ENCODE measurements around the gene GPX6.
A peak's percentile ranks its signal among the peaks of the same experiment; 100 is the strongest.

The GPX6 gene

DNA sequence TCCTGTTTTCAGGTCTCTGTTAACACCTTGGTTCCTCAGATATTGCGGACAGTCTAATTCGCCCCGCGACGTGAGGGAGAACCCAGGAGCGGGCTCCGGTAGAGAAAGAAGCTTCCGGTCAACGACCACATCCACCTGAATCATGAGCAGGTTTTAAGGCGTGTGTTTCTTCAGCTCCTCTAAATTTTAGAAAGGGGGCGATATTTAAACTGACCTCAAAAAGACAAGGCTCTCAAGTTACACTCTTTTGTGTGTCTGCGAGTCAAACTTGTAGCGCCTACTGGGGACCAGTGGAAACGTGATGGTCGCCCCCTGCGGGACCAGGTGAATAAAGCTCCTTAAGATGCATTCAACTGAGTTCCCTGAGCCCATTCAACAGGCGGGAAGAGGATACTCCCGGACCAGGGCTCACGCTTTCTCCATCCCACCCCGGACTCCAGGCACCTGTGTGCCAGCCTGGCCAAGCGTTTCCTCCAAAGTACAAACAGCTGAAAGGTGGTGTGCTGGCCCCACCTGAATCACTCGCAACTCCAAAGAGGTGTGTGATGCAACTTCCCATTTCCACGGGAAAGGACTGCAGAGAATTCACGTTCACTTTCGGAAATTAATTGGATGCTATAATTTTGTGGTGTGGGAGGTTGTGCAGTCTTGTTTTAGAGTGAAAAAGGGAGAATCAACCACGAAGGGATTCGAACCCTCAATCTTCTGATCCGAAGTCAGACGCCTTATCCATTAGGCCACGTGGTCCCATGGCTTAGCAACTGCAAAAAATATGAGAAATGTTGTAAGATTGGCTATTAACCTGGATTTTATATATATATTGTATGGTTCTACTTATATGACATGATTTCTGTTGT is 27.1 kb upstream of the GPX6 start:
- ATAC-seq (ENCODE audit: insufficient read depth, low read depth) (no peak; the same call in 2 of the 3 replicates), DNase-seq (peak; percentile 13)
- no peak overlapping the region for H3K4me2 ChIP-seq (ENCODE audit: insufficient read depth, low read length)
- no peaks in the 10 kb centered on the region for H3K9me3 ChIP-seq (ENCODE audit: insufficient read depth, low read length, severe bottlenecking)
- no peak overlapping the region; the same call in 1 of the 2 replicates for H2AFZ ChIP-seq (ENCODE audit: low read depth, low read length)
- no peaks in the 10 kb centered on the region for H3K4me1 ChIP-seq (ENCODE audit: insufficient read depth, low read length)
- H4K20me1 ChIP-seq (ENCODE audit: insufficient read depth, low read length): no peaks in the 10 kb centered on the region
- no peak overlapping the region for H3K27ac ChIP-seq (ENCODE audit: low read length)
- TF ChIP-seq EZH2 (IDR thresholded peaks at IDR 0.05; ENCODE audit: borderline replicate concordance, low read depth, low read length, severe bottlenecking): no peak
- TF ChIP-seq CTCF (IDR thresholded peaks at IDR 0.05; ENCODE audit: borderline replicate concordance, extremely low read depth, low read length, poor library complexity, severe bottlenecking): peak; percentile 28
- no peak overlapping the region for H3K4me3 ChIP-seq (ENCODE audit: low read depth in 1 of 2, low read length in 2 of 2)
- H3K79me2 ChIP-seq (ENCODE audit: insufficient read depth, low read length): no peaks in the 10 kb centered on the region
- no peaks in the 10 kb centered on the region for H3K36me3 ChIP-seq (ENCODE audit: insufficient read depth, low read length)
- peaks cover 3% of the 10 kb centered on the region for H3K27me3 ChIP-seq (ENCODE audit: insufficient read depth, low read length, poor library complexity)
- no peak overlapping the region for H3K9ac ChIP-seq (ENCODE audit: low read depth, low read length)

DNA sequence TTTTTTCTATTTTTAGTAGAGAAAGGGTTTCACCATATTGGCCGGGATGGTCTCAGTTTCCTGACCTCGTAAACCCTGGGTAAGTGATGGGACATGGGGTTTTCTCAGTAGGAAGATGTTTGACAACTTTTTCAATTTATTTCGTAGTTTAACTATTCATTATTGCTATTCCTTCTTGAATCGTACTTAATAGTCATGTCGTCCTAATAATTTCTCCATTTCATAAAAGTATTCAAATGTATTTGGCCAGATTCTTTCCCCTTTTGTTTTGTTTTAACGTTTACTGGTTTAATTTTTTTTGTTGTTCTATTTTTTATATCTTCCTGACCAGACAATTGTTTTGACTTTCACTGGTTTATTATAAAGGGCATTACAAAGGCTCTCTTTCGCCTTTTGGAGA is 26.4 kb upstream of the GPX6 start:
- TF ChIP-seq CTCF (IDR thresholded peaks at IDR 0.05; ENCODE audit: borderline replicate concordance, extremely low read depth, low read length, poor library complexity, severe bottlenecking): no peak
- no peak for TF ChIP-seq EZH2 (IDR thresholded peaks at IDR 0.05; ENCODE audit: borderline replicate concordance, low read depth, low read length, severe bottlenecking)
- Histone ChIP-seq H4K20me1 (ENCODE audit: insufficient read depth, low read length) (no peaks in the 10 kb centered on the region), H3K36me3 (ENCODE audit: insufficient read depth, low read length) (no peaks in the 10 kb centered on the region), H3K9me3 (ENCODE audit: insufficient read depth, low read length, severe bottlenecking) (no peaks in the 10 kb centered on the region), H3K4me2 (ENCODE audit: insufficient read depth, low read length) (no peak overlapping the region), H2AFZ (ENCODE audit: low read depth, low read length) (no peak overlapping the region), H3K4me1 (ENCODE audit: insufficient read depth, low read length) (no peaks in the 10 kb centered on the region), H3K27me3 (ENCODE audit: insufficient read depth, low read length, poor library complexity) (peaks cover 3% of the 10 kb centered on the region), H3K79me2 (ENCODE audit: insufficient read depth, low read length) (no peaks in the 10 kb centered on the region), H3K9ac (ENCODE audit: low read depth, low read length) (no peak overlapping the region), H3K4me3 (ENCODE audit: low read depth in 1 of 2, low read length in 2 of 2) (no peak overlapping the region), H3K27ac (ENCODE audit: low read length) (no peak overlapping the region)
- no peak for DNase-seq
- ATAC-seq (ENCODE audit: insufficient read depth, low read depth): no peak

DNA sequence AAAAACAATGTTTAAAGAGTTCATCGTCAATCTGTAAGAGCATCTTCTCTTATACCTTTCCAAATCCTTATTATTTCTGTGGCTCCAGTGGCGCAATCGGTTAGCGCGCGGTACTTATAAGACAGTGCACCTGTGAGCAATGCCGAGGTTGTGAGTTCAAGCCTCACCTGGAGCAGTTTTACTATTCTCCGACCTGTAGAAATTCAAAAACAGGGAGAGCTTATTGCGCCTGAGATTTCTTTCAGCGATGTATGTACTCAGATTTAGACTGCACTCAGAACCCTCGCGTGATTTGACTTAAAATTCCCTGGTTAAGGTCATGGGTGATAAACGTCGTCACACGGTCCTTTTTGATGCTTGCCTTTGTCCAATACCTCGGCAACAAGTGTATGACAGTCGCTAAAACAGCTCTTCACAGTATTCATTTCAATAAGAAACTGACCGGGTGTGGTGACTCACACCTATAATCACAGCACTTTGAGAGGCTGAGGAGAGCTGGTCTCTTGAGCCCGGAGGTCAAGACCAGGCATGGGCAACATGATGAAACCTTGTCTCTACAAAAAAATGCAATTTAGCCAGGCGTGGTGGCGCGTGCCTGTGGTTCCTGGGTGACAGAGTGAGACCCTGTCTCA is 22.0 kb upstream of the GPX6 start:
- no peak for DNase-seq
- no peak for TF ChIP-seq EZH2 (IDR thresholded peaks at IDR 0.05; ENCODE audit: borderline replicate concordance, low read depth, low read length, severe bottlenecking)
- no peak for TF ChIP-seq CTCF (IDR thresholded peaks at IDR 0.05; ENCODE audit: borderline replicate concordance, extremely low read depth, low read length, poor library complexity, severe bottlenecking)
- H3K4me3 ChIP-seq (ENCODE audit: low read depth in 1 of 2, low read length in 2 of 2): no peak overlapping the region

More for the DNA sequence above, 22.0 kb upstream of the GPX6 start:
- Histone ChIP-seq H3K27ac (ENCODE audit: low read length) (no peak overlapping the region), H2AFZ (ENCODE audit: low read depth, low read length) (no peak overlapping the region), H3K27me3 (ENCODE audit: insufficient read depth, low read length, poor library complexity) (no peaks in the 10 kb centered on the region), H3K9me3 (ENCODE audit: insufficient read depth, low read length, severe bottlenecking) (no peaks in the 10 kb centered on the region), H3K4me2 (ENCODE audit: insufficient read depth, low read length) (no peak overlapping the region), H4K20me1 (ENCODE audit: insufficient read depth, low read length) (no peaks in the 10 kb centered on the region), H3K36me3 (ENCODE audit: insufficient read depth, low read length) (no peaks in the 10 kb centered on the region), H3K4me1 (ENCODE audit: insufficient read depth, low read length) (no peaks in the 10 kb centered on the region), H3K9ac (ENCODE audit: low read depth, low read length) (no peak overlapping the region), H3K79me2 (ENCODE audit: insufficient read depth, low read length) (no peaks in the 10 kb centered on the region)
- no peak for ATAC-seq (ENCODE audit: insufficient read depth, low read depth)

All from DND-41 (cell line).